NCI-H1694 (cell line): ENCODE results near the gene AOC3.
"Not testable (repeated sequence)": the region's sequence is repeated elsewhere in the genome, so short reads cannot be mapped to it uniquely, and the experiment has no call there.

Source experiments
- DNase-seq: peaks from one replicate; lab custom pipeline; 2025; lab: John Stamatoyannopoulos, UW

AOC3 gene

DNA sequence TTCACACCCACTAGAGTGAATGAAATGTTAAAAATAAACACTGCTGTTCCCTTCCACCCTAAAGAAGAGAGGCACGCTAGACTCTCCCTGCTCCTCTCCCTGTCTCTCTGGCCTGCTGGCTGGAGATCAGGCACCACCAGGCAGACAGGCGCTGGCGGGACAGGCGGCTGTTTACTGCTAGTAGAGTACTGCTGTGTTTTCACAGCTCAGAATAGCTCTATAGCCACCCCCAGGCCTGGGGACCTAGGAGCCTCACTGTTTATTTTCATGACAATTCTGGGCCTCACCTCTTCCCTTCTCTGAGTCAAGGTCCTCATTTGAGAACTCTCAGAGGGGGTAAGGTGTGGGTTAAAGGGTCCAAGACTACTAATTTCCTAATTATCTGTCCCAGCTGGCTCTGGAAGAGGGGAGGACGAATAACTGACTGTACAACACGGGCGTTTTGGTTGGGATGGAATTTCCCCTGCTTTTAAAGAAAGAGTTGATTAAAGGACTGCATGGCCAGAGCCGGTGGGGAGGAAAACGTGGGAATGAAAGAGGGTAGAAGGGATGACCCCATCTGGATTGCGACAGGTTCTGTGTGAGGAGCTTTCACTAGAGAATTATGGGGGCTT is 40.6 kb downstream of the AOC3 start:
- no peak for DNase-seq

DNA sequence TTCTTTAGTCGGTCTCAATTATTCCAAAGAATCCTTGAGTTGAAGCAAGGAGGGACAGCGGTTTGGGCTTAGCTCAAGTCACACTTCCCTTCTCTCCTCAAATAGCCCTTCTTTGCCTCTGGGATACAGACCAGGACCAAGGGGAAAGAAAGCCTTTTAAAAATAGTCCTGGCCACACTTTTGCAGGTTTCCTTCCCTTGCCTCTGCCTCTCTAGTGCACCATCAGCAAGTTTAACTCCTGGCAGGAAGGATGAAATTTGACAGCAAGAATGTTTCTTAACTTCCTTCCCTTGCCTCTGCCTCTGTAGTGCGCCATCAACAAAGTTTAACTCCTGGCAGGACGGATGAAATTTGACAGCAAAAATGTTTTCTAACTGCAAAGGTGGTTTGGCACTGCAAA is 42.4 kb downstream of the AOC3 start:
- DNase-seq = no peak

DNA sequence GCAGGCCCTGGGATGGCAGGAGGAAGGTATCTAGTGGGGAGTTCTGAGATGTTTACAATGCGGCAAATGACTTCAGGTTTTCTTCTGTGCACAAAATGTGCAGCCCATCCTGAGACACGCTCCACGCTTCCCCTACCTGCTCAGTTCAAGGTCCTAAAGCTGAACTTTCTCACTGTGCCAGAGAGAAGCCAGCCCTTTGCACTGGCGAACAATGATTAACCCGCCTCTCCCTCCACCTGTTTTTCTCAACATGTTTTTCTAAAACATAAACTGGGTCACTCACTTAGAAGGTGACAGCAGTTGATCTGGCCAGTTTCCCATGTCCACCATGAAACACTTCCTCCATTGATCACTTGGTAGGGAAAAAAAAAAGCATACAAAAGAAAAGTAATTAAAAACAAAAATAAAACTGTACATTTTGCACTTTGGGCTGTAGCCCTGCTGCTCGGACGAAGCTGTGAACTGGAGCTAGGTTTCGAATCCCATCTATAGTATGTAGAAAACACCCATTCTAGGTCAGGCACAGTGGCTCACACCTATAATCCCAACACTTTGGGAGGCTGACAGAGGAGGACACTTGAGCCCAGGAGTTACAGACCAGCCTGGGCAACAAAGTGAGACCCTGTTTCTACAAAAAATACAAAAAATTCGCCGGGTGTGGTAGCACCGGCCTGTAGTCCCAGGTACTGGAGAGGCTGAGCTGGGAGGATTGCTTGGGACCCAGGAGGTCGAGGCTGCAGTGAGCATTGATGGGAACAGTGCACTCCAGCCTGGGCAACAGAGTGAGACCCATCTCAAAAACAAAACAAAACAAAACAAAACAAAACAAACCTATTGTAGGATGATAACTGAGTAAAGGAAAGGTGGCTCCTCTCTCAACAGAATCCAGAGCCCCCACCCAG is 43.5 kb downstream of the AOC3 start:
- DNase-seq = no peak

DNA sequence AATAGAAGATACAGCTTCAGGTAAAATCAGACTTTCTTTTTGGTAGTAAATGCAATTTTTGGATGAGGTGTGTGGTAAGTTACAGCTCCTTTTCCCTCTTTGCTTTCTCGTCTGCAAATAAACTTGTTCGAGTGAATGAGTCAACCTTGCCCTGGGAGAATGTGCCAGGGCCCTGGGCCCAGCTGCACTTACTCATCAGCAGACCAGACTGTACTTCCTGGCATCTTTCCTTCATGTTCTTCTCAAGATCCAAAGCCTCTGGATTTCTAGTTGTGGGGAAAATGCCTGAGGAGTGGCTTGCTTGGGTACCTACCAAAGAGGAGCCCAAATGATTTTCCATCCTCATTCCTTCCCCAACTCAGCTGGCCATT is 44.2 kb downstream of the AOC3 start:
- DNase-seq = no peak

DNA sequence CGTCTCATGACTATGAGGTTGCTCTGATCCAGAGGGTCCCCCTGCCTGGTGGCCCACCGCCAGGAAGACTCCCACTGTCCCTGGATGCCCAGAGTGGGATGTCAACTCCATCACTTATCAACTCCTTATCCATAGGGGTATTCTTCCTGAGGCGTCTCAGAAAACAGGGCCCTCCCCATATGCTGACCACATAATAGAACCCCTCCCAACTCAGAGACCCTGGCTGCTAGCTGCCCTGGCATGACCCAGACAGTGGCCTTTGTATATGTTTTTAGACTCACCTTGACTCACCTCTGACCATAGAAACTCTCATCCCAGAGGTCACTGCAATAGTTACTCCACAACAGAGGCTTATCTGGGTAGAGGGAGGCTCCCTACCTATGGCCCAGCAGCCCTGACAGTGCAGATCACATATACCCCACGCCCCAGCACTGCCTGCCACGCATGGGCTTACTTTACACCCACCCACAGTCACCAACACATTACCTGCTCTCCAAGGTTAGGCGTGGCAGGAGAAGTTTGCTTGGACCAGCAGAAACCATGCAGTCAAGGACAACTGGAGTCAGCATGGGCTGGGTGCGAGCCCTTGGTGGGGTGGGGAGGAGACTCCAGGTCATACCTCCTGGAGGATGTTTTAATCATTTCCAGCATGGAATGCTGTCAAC is 47.3 kb downstream of the AOC3 start:
- DNase-seq = no peak

DNA sequence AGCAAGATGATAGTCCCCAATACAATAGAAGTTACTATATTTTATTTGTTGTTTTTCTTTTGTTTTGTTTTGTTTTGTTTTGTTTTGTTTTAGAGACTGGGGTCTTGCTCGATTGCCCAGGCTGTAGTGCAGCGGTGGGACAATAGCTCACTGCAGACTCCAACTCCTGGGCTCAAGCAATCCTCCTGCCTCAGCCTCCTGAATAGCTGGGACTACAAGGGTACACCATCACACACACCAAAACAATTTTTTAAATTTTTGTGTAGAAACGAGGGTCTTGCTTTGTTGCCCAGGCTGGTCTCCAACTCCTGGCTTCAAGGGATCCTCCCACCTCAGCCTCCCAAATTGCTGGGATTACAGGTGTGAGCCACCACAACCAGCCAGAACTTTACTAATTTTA is 49.0 kb downstream of the AOC3 start:
- not testable (repeated sequence) for DNase-seq

DNA sequence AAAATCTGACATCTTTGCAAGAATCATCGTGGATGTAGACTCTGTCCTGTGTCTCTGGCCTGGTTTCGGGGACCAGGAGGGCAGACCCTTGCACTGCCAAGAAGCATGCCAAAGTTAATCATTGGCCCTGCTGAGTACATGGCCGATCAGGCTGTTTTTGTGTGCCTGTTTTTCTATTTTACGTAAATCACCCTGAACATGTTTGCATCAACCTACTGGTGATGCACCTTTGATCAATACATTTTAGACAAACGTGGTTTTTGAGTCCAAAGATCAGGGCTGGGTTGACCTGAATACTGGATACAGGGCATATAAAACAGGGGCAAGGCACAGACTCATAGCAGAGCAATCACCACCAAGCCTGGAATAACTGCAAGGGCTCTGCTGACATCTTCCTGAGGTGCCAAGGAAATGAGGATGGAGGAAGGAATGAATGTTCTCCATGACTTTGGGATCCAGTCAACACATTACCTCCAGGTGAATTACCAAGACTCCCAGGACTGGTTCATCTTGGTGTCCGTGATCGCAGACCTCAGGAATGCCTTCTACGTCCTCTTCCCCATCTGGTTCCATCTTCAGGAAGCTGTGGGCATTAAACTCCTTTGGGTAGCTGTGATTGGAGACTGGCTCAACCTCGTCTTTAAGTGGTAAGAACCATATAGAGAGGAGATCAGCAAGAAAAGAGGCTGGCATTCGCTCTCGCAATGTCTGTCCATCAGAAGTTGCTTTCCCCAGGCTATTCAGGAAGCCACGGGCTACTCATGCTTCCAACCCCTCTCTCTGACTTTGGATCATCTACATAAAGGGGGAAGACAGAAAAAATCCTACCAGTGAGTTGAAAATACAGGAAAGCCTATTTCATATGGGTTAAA is 49.7 kb downstream of the AOC3 start, which contains the start of gene G6PC1:
Gene G6PC1 (plus strand): TSS at position 340 of the 872 bp plus-strand sequence. CDS start 78 bp downstream, at position 418.
- no peak for DNase-seq

DNA sequence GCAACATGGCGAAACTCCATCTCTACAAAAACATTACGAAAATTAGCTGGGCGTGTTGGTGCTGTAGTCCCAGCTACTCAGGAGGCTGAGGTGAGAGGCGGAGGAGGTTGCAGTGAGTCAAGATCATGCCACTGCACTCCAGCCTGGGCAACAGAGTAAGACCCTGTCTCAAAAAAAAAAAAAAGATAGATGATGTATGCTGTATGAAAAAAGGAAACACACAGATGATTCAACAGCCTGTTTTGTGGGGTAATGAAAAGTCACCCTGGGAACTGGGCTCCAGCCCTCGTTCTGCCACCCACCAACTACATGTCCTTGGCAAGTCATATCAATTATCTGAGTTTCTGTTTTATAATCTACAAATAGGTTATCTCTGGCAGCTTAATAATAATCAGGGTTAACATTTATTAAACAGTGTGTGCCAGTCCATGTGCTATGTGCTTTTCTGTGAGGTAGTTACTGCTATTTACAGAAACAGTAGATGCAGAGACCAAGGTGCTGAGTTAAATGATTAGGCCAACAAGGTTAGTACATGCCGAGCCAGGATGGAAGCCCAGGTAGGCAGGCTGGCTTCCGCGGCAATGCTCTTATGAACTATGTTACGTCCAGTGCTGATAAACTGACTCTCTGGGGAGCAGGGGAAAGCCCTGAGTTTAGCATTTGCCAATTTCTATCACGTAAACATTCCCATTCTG is 50.7 kb downstream of the AOC3 start:
- DNase-seq = no peak

DNA sequence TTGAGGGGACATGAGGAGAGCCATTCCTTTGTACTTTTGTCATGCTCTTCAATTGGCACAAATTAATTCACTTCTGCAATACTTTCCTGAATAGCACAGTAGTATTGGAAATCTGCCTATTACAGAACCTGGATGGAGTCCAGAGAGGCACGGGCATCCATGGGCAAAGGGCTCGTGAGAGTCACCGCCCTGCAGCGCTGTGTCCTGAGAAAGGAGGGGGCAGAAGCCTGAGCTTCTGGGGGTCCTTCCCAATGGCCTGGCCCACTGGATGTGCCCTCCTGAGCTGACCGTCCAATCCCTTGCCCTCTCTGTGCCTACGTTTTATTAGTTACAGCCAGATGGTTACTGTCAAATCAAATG is 53.1 kb downstream of the AOC3 start:
- DNase-seq = no peak

DNA sequence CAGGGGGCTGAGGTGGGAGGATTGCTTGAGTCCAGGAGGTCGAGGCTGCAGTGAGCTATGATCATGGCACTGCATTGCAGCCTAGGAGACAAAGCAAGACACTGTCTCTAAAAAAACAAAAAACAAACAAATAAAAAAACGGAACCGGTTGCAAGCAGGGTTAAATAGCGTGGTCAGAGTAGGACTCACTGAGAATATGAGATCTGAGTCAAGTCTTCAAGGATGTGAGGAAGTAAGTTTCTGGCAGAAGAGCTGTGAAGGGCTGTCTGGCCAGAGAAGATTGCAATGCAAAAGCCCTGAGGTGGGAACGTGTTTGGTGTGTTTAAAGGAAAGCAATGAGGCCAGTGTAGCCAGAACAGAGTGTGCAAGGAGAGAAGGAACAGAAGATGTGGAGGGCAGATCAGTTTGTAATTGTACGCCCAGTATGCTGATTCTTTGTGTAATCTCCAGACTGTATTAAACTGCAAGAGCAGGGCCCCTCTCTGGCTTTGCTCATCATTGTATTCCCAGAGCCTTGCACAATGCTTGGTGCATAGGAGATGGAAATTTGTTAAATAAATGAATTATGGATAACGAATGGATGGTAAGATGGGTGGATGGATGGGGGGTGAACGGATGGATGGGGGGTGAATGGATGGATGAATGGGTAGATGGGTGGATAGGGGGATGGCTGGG is 55.9 kb downstream of the AOC3 start:
- DNase-seq = no peak
